OCI-LY7 (cell line): ENCODE measurements around the gene EEPD1. TPM values are rescaled to one million over a fixed set of nuclear protein-coding genes. Genes with fewer than 3 reads are reported as not detected.

Experiments
- BruUV-seq: library from RNA; stranded (reverse); fragments of 400-500 nt; replicated peaks from 2 replicates; lab custom pipeline; 2021; lab: Mats Ljungman, UMichigan
- CTCF ChIA-PET: fragments of 300-600 bp; sonication (Branson Sonifier 250); formaldehyde crosslinking; loops from one replicate; lab custom pipeline; 2022; ENCODE audit warnings: antibody characterized with exemption; ENCODE audit not compliant: unreplicated experiment; lab: Charles Lee
- POLR2A ChIA-PET: fragments of 300-600 bp; sonication (Branson Sonifier 250); formaldehyde crosslinking; loops from one replicate; lab custom pipeline; 2022; ENCODE audit warnings: antibody characterized with exemption; lab: Charles Lee
- DNase-seq: peaks from one replicate; pipeline ENCODE4 v3.0.0-alpha.2; 2015; ENCODE audit warnings: low spot score
- H2AFZ ChIP-seq: fragments of 200-600 bp; sonication (generic), shearing (Covaris generic); 2 replicates; pipeline ENCODE4 v1.6.1; 2014; ENCODE audit warnings: mild to moderate bottlenecking, antibody characterized with exemption, low read length, moderate library complexity
- H3K27ac ChIP-seq: fragments of 200-600 bp; sonication (generic); 2 replicates; pipeline ENCODE4 v1.5.1; 2014; ENCODE audit warnings: mixed run types, low read depth, mild to moderate bottlenecking, moderate library complexity, low read length, inconsistent platforms; ENCODE audit not compliant: poor library complexity, severe bottlenecking
- H3K36me3 ChIP-seq: fragments of 200-600 bp; sonication (generic); 2 replicates; pipeline ENCODE4 v1.6.1; 2014; ENCODE audit warnings: mild to moderate bottlenecking, antibody characterized with exemption, low read length, moderate library complexity, mixed read lengths; ENCODE audit not compliant: insufficient read depth
- H3K4me1 ChIP-seq: fragments of 200-600 bp; sonication (generic); 2 replicates; pipeline ENCODE4 v1.5.1; 2014; ENCODE audit warnings: mild to moderate bottlenecking, low read length; ENCODE audit not compliant: insufficient read depth, poor library complexity, severe bottlenecking
- H3K4me2 ChIP-seq: fragments of 200-600 bp; sonication (generic); 2 replicates; pipeline ENCODE4 v1.6.1; 2014; ENCODE audit warnings: mild to moderate bottlenecking, low read length
- H3K4me3 ChIP-seq: fragments of 200-600 bp; sonication (generic); 2 replicates; pipeline ENCODE4 v1.5.1; 2014; ENCODE audit warnings: mild to moderate bottlenecking, low read depth, low read length; ENCODE audit not compliant: poor library complexity, severe bottlenecking
- H3K79me2 ChIP-seq: fragments of 200-600 bp; sonication (generic); 2 replicates; pipeline ENCODE4 v1.6.1; 2016; ENCODE audit warnings: low read depth, mild to moderate bottlenecking, low read length, moderate library complexity, mixed read lengths; ENCODE audit not compliant: insufficient read depth
- H3K9me2 ChIP-seq: fragments of 200-600 bp; sonication (generic); 2 replicates; pipeline ENCODE4 v1.6.1; 2016; ENCODE audit warnings: mild to moderate bottlenecking, low read length, mixed read lengths; ENCODE audit not compliant: insufficient read depth
- H3K9me3 ChIP-seq: fragments of 200-600 bp; sonication (generic); 2 replicates; pipeline ENCODE4 v1.6.1; 2014; ENCODE audit warnings: mild to moderate bottlenecking, mixed run types, low read length, mixed read lengths
- H4K20me1 ChIP-seq: fragments of 200-600 bp; sonication (generic); 2 replicates; pipeline ENCODE4 v1.6.1; 2014; ENCODE audit warnings: mild to moderate bottlenecking, antibody characterized with exemption, low read length, moderate library complexity, mixed read lengths; ENCODE audit not compliant: insufficient read depth
- CTCF ChIP-seq: fragments of 200-600 bp; sonication (generic); conservative IDR thresholded peaks from 2 replicates; pipeline ENCODE4 v1.5.1; 2014; ENCODE audit warnings: mild to moderate bottlenecking, antibody characterized with exemption, low read length, moderate library complexity, mixed read lengths
- EZH2phosphoT487 ChIP-seq: fragments of 200-600 bp; sonication (generic); IDR thresholded peaks from 2 replicates; pipeline ENCODE4 v1.6.1; 2018; ENCODE audit warnings: low read depth, borderline replicate concordance, mild to moderate bottlenecking, mixed run types, antibody characterized with exemption, low read length, moderate library complexity, mixed read lengths
- intact Hi-C: fragments of 100-400 bp; cut with micrococcal nuclease; formaldehyde crosslinking; loops from one replicate; pipeline ENCODE4 v1.10.0; 2022; ENCODE audit not compliant: unreplicated experiment
- total RNA-seq, 2 experiments: library from RNA; depleted of rRNA in 1 of 2; stranded (reverse); fragments of >200 nt in 1 of 2; shearing (Covaris generic) in 1 of 2; gene quantifications; 2 replicates each; pipeline ENCODE4 v1.2.3, GENCODE V29; 2014 to 2022

The EEPD1 gene
- total RNA-seq, 2 experiments from 2014 or later = 1.7 to 8.1 TPM

- H3K4me3 ChIP-seq = no peak overlapping the region
- H3K9me3 ChIP-seq = no peaks in the 10 kb centered on the region
- DNase-seq = no peak
- intact Hi-C loops = no loop called here
- H3K4me2 ChIP-seq = no peak overlapping the region
- CTCF ChIA-PET = no interaction called here
- H3K79me2 ChIP-seq = no peaks in the 10 kb centered on the region
- H3K9me2 ChIP-seq = no peaks in the 10 kb centered on the region
- no peaks in the 10 kb centered on the region for H4K20me1 ChIP-seq
- no peaks in the 10 kb centered on the region for H3K4me1 ChIP-seq
- POLR2A ChIA-PET = interaction anchor here (0.7 to 1.1 kb wide), 2 partner anchors 31 to 260 kb away, joined by 4 to 6 read pairs; no protein-coding TSS in a partner anchor
- TF ChIP-seq CTCF (no peak), EZH2phosphoT487 (no peak)
- BruUV-seq = no TSS peak
- no peaks in the 10 kb centered on the region for H3K36me3 ChIP-seq
- H3K27ac ChIP-seq = no peak overlapping the region
- no peak overlapping the region for H2AFZ ChIP-seq
These were observed 152.2 kb downstream of the EEPD1 start for GRCh38 chr7:36305226-36305625.

DNA sequence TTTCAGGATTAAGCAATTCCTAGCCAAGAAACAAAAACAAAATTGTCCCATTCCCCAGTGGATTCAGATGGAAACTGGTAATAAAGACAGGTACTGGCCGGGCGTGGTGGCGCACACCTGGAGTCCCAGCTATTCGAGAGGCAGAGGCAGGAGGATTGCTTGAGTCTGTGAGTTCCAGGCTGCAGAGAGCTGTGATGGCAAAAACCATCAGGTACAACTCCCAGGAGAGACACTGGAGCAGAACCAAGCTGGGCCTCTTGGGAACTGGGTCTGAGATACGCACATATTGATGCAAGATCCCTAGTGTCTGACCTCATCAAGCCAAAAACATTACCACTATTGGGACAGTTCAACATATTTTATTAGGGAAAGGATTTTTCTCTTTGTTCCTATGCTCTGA is 152.6 kb downstream of the EEPD1 start:
- no peak overlapping the region for H3K4me2 ChIP-seq
- no peaks in the 10 kb centered on the region for H3K79me2 ChIP-seq
- no peak for TF ChIP-seq CTCF
- TF ChIP-seq EZH2phosphoT487 = no peak
- no peaks in the 10 kb centered on the region for H3K9me3 ChIP-seq
- no peak overlapping the region for H3K27ac ChIP-seq
- DNase-seq = no peak
- no peaks in the 10 kb centered on the region for H4K20me1 ChIP-seq
- no peaks in the 10 kb centered on the region for H3K36me3 ChIP-seq
- H3K4me3 ChIP-seq = no peak overlapping the region
- H2AFZ ChIP-seq = no peak overlapping the region
- intact Hi-C loops = no loop called here
- CTCF ChIA-PET = no interaction called here
- BruUV-seq = TSS peak; percentile 43
- no peaks in the 10 kb centered on the region for H3K9me2 ChIP-seq
- H3K4me1 ChIP-seq = no peaks in the 10 kb centered on the region
- POLR2A ChIA-PET = interaction anchor here (0.7 to 1.1 kb wide), 2 partner anchors 32 to 261 kb away, joined by 4 to 6 read pairs; no protein-coding TSS in a partner anchor

- ChIA-PET POLR2A (interaction anchor here (1.1 kb wide), 1 partner anchor 261 kb away, joined by 4 read pairs; no protein-coding TSS in a partner anchor), CTCF (no interaction called here)
- Histone ChIP-seq H3K4me1 (no peaks in the 10 kb centered on the region), H3K79me2 (no peaks in the 10 kb centered on the region), H3K4me2 (no peak overlapping the region), H2AFZ (no peak overlapping the region), H3K36me3 (no peaks in the 10 kb centered on the region), H3K9me2 (no peaks in the 10 kb centered on the region), H3K9me3 (no peaks in the 10 kb centered on the region), H3K27ac (no peak overlapping the region), H4K20me1 (no peaks in the 10 kb centered on the region), H3K4me3 (no peak overlapping the region)
- no peak for TF ChIP-seq EZH2phosphoT487
- no peak for TF ChIP-seq CTCF
- no TSS peak for BruUV-seq
- intact Hi-C loops = no loop called here
- DNase-seq = no peak
These were observed 153.2 kb downstream of the EEPD1 start for GRCh38 chr7:36306222-36306621.
